Measurements from ENCODE around the gene TPI1. TPM values are rescaled to one million over a fixed set of nuclear protein-coding genes. Genes with fewer than 3 reads are reported as not detected.
A peak's percentile ranks its signal among the peaks of the same experiment; 100 is the strongest.

Gene TPI1
- total RNA-seq, 1 experiment from 2014 or later, result 1,177 TPM

DNA sequence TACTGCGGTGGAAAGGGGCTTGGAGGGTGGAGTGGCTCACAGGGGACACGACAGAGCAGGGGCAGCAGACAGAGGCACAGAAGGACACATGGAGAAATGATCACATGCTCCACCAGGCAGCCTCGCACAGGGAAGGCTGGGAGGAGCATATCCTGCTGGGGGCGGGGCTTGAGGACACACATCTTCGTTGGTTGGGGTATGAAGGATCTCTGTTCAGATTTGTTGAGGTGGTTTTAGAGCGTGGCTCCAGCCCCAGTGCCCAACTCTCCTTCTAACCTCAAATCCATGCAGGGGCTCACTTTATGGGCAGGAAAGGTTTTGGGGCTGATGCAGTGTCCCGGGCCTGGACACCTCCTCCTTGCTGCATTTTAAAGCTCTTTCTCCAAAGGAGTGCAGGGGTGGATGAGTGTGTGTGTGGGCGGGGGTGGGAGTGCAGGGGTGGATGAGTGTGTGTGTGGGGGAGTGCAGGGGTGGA lies 39.9 kb upstream of the TPI1 start:
- Histone ChIP-seq H3K79me2 (ENCODE audit: insufficient read depth, low read length) (peaks cover 2% of the 10 kb centered on the region; the same call in 1 of the 2 replicates), H4K8ac (replicated peaks; ENCODE audit: insufficient read length, low read depth, low read length) (no peak overlapping the region), H3K4me1 (ENCODE audit: insufficient read depth, low read length) (peaks cover 3% of the 10 kb centered on the region; the same call in 1 of the 2 replicates), H3K9me3 (ENCODE audit: control insufficient read depth, low read depth, low read length) (no peaks in the 10 kb centered on the region), H3T11ph (ENCODE audit: low read length) (no peak overlapping the region), H3K23me2 (ENCODE audit: insufficient read length, low read depth, low read length, poor library complexity, severe bottlenecking) (peaks cover 14% of the 10 kb centered on the region), H4K5ac (ENCODE audit: insufficient read length, low read depth, low read length) (no peak overlapping the region), H3K18ac (ENCODE audit: insufficient read length, low read depth, low read length) (no peak overlapping the region), H2BK12ac (ENCODE audit: insufficient read length, low read depth, low read length) (no peak overlapping the region), H3K4ac (ENCODE audit: low read depth, low read length) (no peak overlapping the region), H2BK20ac (ENCODE audit: low read depth, low read length, poor library complexity, severe bottlenecking) (no peak overlapping the region), H3K27me3 (ENCODE audit: insufficient read depth, low read length) (no peaks in the 10 kb centered on the region), H2BK5ac (ENCODE audit: insufficient read length, low read length) (no peak overlapping the region), H3K4me2 (ENCODE audit: insufficient read depth, insufficient read length, low read length) (peak overlapping the region; percentile 80), H4K20me1 (ENCODE audit: control insufficient read depth, insufficient read depth, insufficient read length) (peaks cover 6% of the 10 kb centered on the region), H2BK120ac (ENCODE audit: low read depth, low read length, poor library complexity, severe bottlenecking) (no peak overlapping the region), H3K23ac (ENCODE audit: insufficient read length, low read depth, low read length) (no peak overlapping the region), H3K14ac (ENCODE audit: insufficient read depth, low read length) (no peak overlapping the region), H2AFZ (ENCODE audit: low read length) (no peak overlapping the region), H2AK5ac (ENCODE audit: insufficient read length, low read length) (no peak overlapping the region), H3K27ac (ENCODE audit: insufficient read length, low read depth, low read length) (no peak overlapping the region), H3K79me1 (ENCODE audit: insufficient read depth, low read depth, low read length, poor library complexity, severe bottlenecking) (no peaks in the 10 kb centered on the region), H3K9ac (ENCODE audit: extremely low read depth, insufficient read length, low read length) (no peak overlapping the region), H2BK15ac (ENCODE audit: low read depth, low read length) (no peak overlapping the region), H4K91ac (ENCODE audit: insufficient read length, low read depth, low read length) (no peak overlapping the region), H3K56ac (ENCODE audit: insufficient read length, low read depth, low read length) (no peak overlapping the region)
- WGBS (ENCODE audit: extremely low coverage, insufficient read length, low lambda C conversion rate), result no CpG with 5 or more reads among the region's 8 CpGs
- H3K27ac Mint-ChIP-seq, result peak overlapping the region; percentile 66 to 98 (median 68); a peak in 6 of 7 replicates
- peak overlapping the region; percentile 59 to 79 for H3K4me3 Mint-ChIP-seq
- no peaks in the 10 kb centered on the region for H3K9me3 Mint-ChIP-seq
- peaks cover 29% of the 10 kb centered on the region for H3K27me3 Mint-ChIP-seq (ENCODE audit: low read depth)
- TF ChIP-seq, protein P1, sequence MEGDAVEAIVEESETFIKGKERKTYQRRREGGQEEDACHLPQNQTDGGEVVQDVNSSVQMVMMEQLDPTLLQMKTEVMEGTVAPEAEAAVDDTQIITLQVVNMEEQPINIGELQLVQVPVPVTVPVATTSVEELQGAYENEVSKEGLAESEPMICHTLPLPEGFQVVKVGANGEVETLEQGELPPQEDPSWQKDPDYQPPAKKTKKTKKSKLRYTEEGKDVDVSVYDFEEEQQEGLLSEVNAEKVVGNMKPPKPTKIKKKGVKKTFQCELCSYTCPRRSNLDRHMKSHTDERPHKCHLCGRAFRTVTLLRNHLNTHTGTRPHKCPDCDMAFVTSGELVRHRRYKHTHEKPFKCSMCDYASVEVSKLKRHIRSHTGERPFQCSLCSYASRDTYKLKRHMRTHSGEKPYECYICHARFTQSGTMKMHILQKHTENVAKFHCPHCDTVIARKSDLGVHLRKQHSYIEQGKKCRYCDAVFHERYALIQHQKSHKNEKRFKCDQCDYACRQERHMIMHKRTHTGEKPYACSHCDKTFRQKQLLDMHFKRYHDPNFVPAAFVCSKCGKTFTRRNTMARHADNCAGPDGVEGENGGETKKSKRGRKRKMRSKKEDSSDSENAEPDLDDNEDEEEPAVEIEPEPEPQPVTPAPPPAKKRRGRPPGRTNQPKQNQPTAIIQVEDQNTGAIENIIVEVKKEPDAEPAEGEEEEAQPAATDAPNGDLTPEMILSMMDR (conservative IDR thresholded peaks at IDR 0.05), result no peak
- peaks cover 37 to 54% of the 10 kb centered on the region in 2 experiments for H3K4me1 Mint-ChIP-seq
- peaks cover 28 to 35% (median 34%) of the 10 kb centered on the region in 3 experiments for H3K36me3 Mint-ChIP-seq (ENCODE audit: insufficient read depth in 1 of 3, low read depth in 3 of 3)
- DNase-seq, result peak; percentile 95
